CD4-positive, alpha-beta T cell treated with Interleukin-15 for 1 hour (primary cell): ENCODE results near the gene SURF2.

Experiments
- DNase-seq: peaks from one replicate; pipeline ENCODE4 v3.0.0-alpha.2; 2020

SURF2 gene

GRCh38 chr9:133339641-133340040 lies 16.7 kb upstream of the SURF2 start:
- no peak for DNase-seq

- DNase-seq: no peak
Observed at GRCh38 chr9:133340256-133340655, 16.1 kb upstream of the SURF2 start.

- DNase-seq: no peak
Observed at GRCh38 chr9:133340916-133341315, 15.4 kb upstream of the SURF2 start.

- peak; percentile 50 for DNase-seq
Observed at GRCh38 chr9:133341369-133342068, 14.8 kb upstream of the SURF2 start.

- DNase-seq: no peak
Observed at GRCh38 chr9:133342069-133342406, 14.3 kb upstream of the SURF2 start.

GRCh38 chr9:133342570-133342969 lies 13.8 kb upstream of the SURF2 start:
- no peak for DNase-seq

GRCh38 chr9:133344071-133344470 lies 12.3 kb upstream of the SURF2 start:
- DNase-seq: no peak

GRCh38 chr9:133344979-133345378 lies 11.4 kb upstream of the SURF2 start:
- DNase-seq: no peak

GRCh38 chr9:133345596-133345995 lies 10.8 kb upstream of the SURF2 start:
- no peak for DNase-seq

- DNase-seq: no peak
Observed at GRCh38 chr9:133346021-133346785, 10.1 kb upstream of the SURF2 start.

- DNase-seq: peak; percentile 67
Observed at GRCh38 chr9:133347515-133347984, 8.8 kb upstream of the SURF2 start.

GRCh38 chr9:133347985-133348717 lies 8.2 kb upstream of the SURF2 start, which contains the start of the genes MED22 and RPL7A:
MED22 (minus strand) TSS chr9:133348131; CDS start chr9:133346662, 1,469 bp downstream.
RPL7A (plus strand) TSS chr9:133348218; CDS start chr9:133348244, 26 bp downstream.
- DNase-seq: peak; percentile 94

- no peak for DNase-seq
Observed at GRCh38 chr9:133348718-133349573, 7.4 kb upstream of the SURF2 start.

- DNase-seq: no peak
Observed at GRCh38 chr9:133349965-133350616, 6.3 kb upstream of the SURF2 start.

- DNase-seq: no peak
Observed at GRCh38 chr9:133351526-133351907, 4.8 kb upstream of the SURF2 start.

- DNase-seq: peak; percentile 41
Observed at GRCh38 chr9:133351908-133352634, 4.3 kb upstream of the SURF2 start.

- no peak for DNase-seq
Observed at GRCh38 chr9:133352635-133353340, 3.6 kb upstream of the SURF2 start.

GRCh38 chr9:133353548-133353947 lies 2.8 kb upstream of the SURF2 start:
- DNase-seq: no peak

GRCh38 chr9:133354766-133355165 lies 1.6 kb upstream of the SURF2 start:
- DNase-seq: no peak

- no peak for DNase-seq
Observed at GRCh38 chr9:133355881-133356357, 431 bp upstream of the SURF2 start.
